ENCODE data around the gene COX11.

DNA sequence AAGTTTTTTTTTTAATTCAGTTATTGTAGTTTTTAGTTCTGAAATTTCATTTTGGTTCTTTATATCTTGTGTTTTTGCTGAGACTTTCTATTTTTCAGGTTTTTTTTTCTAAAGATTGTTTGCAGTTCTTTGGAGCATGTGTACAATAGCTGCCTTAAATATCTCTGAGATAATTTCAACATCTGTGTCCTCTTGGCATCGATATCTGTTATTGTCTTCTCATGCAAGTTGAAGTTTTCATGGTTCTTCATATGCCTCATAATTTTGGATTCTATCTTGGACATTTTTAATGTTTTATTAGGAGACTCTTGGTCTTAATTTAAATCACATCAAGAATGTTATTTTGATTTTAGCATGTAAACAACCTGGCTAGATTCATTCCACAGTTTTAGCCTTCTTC, 22.8 kb downstream of the COX11 start:
- TF ChIP-seq GATA2 (IDR thresholded peaks at IDR 0.05; ENCODE audit: low read depth, low read length) = no peak
- TF ChIP-seq GATA3 (IDR thresholded peaks at IDR 0.05; ENCODE audit: low read depth, low read length) = no peak

Measured in SH-SY5Y (cell line).